ENCODE measurements around the gene JUNB. TPM values are rescaled to one million over a fixed set of nuclear protein-coding genes. Genes with fewer than 3 reads are reported as not detected.

The JUNB gene
- polyA plus RNA-seq, 1 donor (not counting 4 experiments of a cell fraction or from before 2014, with no cell fraction given): 40.8 TPM

- H2AFZ ChIP-seq (ENCODE audit: control insufficient read depth, low read length): no peak within 1 kb of the TSS
- no peaks in the 10 kb centered on the region for H3K36me3 ChIP-seq (ENCODE audit: control insufficient read depth in 2 of 2, extremely low read depth in 1 of 2, insufficient read depth in 2 of 2, low read length in 2 of 2)
- dilution Hi-C loops (cut with MboI; ENCODE audit: extremely low pct_ligation_motif_present, low sequenced_read_pairs): no loop called here
- no peaks in the 10 kb centered on the region for H3K9me1 ChIP-seq (ENCODE audit: control insufficient read depth, extremely low read depth, insufficient read depth, low read length)
- H3K79me2 ChIP-seq (ENCODE audit: control insufficient read depth, insufficient read depth, low read length): no peaks in the 10 kb centered on the region
- DNase-seq (ENCODE audit: low read depth, low spot score): no peak
- H3K27me3 ChIP-seq (ENCODE audit: control insufficient read depth, extremely low read depth, insufficient read depth, low read length): peaks cover 63% of the 10 kb centered on the region
- H3K9ac ChIP-seq (ENCODE audit: control insufficient read depth, extremely low read depth, insufficient read depth, low read length): no peak within 1 kb of the TSS
- peak within 1 kb of the TSS; percentile 66 for H3K4me2 ChIP-seq (ENCODE audit: control insufficient read depth, extremely low read depth, insufficient read depth, low read depth, low read length)
- H3K9me3 ChIP-seq (ENCODE audit: control insufficient read depth, low read depth, low read length): no peaks in the 10 kb centered on the region
- no peak within 1 kb of the TSS for H3K27ac ChIP-seq (ENCODE audit: control insufficient read depth, insufficient read depth, low read length)
- peak within 1 kb of the TSS; percentile 18 to 45 (median 40) for H3K4me3 ChIP-seq (ENCODE audit: control insufficient read depth in 2 of 3, extremely low read depth in 1 of 3, insufficient read depth in 2 of 3, low read depth in 1 of 3, low read length in 3 of 3)
- H3K4me1 ChIP-seq (ENCODE audit: control insufficient read depth, extremely low read depth, insufficient read depth, low read length): peaks cover 18% of the 10 kb centered on the region
- H4K20me1 ChIP-seq (ENCODE audit: control insufficient read depth, extremely low read depth, insufficient read depth, low read length): no peaks in the 10 kb centered on the region
- TF ChIP-seq CTCF (optimal IDR thresholded peaks at IDR 0.05 in 1 of 3, IDR thresholded peaks at IDR 0.05 in 1 of 3, conservative IDR thresholded peaks at IDR 0.05 in 1 of 3; ENCODE audit: extremely low read depth in 1 of 3, insufficient read depth in 2 of 3, low read length in 3 of 3) (no peak), EZH2 (IDR thresholded peaks at IDR 0.05; ENCODE audit: low read length) (peak; percentile 96)
- no peak for FAIRE-seq
These were observed 43.3 kb downstream of the JUNB start, which contains the start of gene RTBDN for GRCh38 chr19:12834566-12834943. TSS of gene RTBDN (minus strand) at chr19:12834579. CDS start at chr19:12829979, 4,600 bp downstream.

- no peaks in the 10 kb centered on the region for H3K36me3 ChIP-seq (ENCODE audit: control insufficient read depth in 2 of 2, extremely low read depth in 1 of 2, insufficient read depth in 2 of 2, low read length in 2 of 2)
- H3K27me3 ChIP-seq (ENCODE audit: control insufficient read depth, extremely low read depth, insufficient read depth, low read length): peaks cover 65% of the 10 kb centered on the region
- no peak for DNase-seq (ENCODE audit: low read depth, low spot score)
- no peaks in the 10 kb centered on the region for H3K79me2 ChIP-seq (ENCODE audit: control insufficient read depth, insufficient read depth, low read length)
- H4K20me1 ChIP-seq (ENCODE audit: control insufficient read depth, extremely low read depth, insufficient read depth, low read length): no peaks in the 10 kb centered on the region
- H3K9me1 ChIP-seq (ENCODE audit: control insufficient read depth, extremely low read depth, insufficient read depth, low read length): no peaks in the 10 kb centered on the region
- H3K27ac ChIP-seq (ENCODE audit: control insufficient read depth, insufficient read depth, low read length): no peak overlapping the region
- no peak for TF ChIP-seq CTCF (optimal IDR thresholded peaks at IDR 0.05 in 1 of 3, IDR thresholded peaks at IDR 0.05 in 1 of 3, conservative IDR thresholded peaks at IDR 0.05 in 1 of 3; ENCODE audit: extremely low read depth in 1 of 3, insufficient read depth in 2 of 3, low read length in 3 of 3)
- TF ChIP-seq EZH2 (IDR thresholded peaks at IDR 0.05; ENCODE audit: low read length): no peak
- FAIRE-seq: no peak
- H3K9me3 ChIP-seq (ENCODE audit: control insufficient read depth, low read depth, low read length): no peaks in the 10 kb centered on the region
- dilution Hi-C loops (cut with MboI; ENCODE audit: extremely low pct_ligation_motif_present, low sequenced_read_pairs): no loop called here
- no peak overlapping the region for H2AFZ ChIP-seq (ENCODE audit: control insufficient read depth, low read length)
- no peak overlapping the region for H3K4me3 ChIP-seq (ENCODE audit: control insufficient read depth in 2 of 3, extremely low read depth in 1 of 3, insufficient read depth in 2 of 3, low read depth in 1 of 3, low read length in 3 of 3)
- H3K4me2 ChIP-seq (ENCODE audit: control insufficient read depth, extremely low read depth, insufficient read depth, low read depth, low read length): no peak overlapping the region
- H3K9ac ChIP-seq (ENCODE audit: control insufficient read depth, extremely low read depth, insufficient read depth, low read length): no peak overlapping the region
- peaks cover 18% of the 10 kb centered on the region for H3K4me1 ChIP-seq (ENCODE audit: control insufficient read depth, extremely low read depth, insufficient read depth, low read length)
These were observed 43.9 kb downstream of the JUNB start for GRCh38 chr19:12834976-12835757.

All from keratinocyte (primary cell).